ENCODE data around the gene COL23A1. TPM values are rescaled to one million over a fixed set of nuclear protein-coding genes. Genes with fewer than 3 reads are reported as not detected.

The COL23A1 gene
- total and polyA plus RNA-seq, 2 donors (not counting 1 experiment from before 2014, with no cell fraction given), result not detected

GRCh38 chr5:178421128-178421527, 169.1 kb downstream of the COL23A1 start:
- Histone ChIP-seq H3K9ac (ENCODE audit: insufficient read depth, low read length) (no peak overlapping the region), H3K79me2 (ENCODE audit: control insufficient read depth, insufficient read depth, low read length) (no peaks in the 10 kb centered on the region), H3K9me3 (ENCODE audit: control insufficient read depth, insufficient read depth, low read depth, low read length) (no peaks in the 10 kb centered on the region), H4K20me1 (ENCODE audit: control insufficient read depth, extremely low read depth, insufficient read depth, low read length) (no peaks in the 10 kb centered on the region), H3K27me3 (ENCODE audit: control insufficient read depth, insufficient read depth, low read length) (no peaks in the 10 kb centered on the region), H3K27ac (ENCODE audit: insufficient read depth, low read length) (no peak overlapping the region), H3K36me3 (ENCODE audit: control insufficient read depth, insufficient read depth, low read length) (no peaks in the 10 kb centered on the region), H3K4me1 (ENCODE audit: control insufficient read depth, extremely low read depth, insufficient read depth, low read length) (no peaks in the 10 kb centered on the region), H3K4me3 (replicated peaks in 1 of 4; ENCODE audit: control extremely low read depth in 1 of 4, insufficient read depth in 1 of 4, low read depth in 3 of 4, low read length in 4 of 4) (no peak overlapping the region), H2AFZ (ENCODE audit: low read length) (no peak overlapping the region), H3K4me2 (ENCODE audit: extremely low read depth, insufficient read depth, low read length) (no peak overlapping the region)
- DNase-seq (ENCODE audit: low read depth in 2 of 2), result no peak
- TF ChIP-seq, protein P1, sequence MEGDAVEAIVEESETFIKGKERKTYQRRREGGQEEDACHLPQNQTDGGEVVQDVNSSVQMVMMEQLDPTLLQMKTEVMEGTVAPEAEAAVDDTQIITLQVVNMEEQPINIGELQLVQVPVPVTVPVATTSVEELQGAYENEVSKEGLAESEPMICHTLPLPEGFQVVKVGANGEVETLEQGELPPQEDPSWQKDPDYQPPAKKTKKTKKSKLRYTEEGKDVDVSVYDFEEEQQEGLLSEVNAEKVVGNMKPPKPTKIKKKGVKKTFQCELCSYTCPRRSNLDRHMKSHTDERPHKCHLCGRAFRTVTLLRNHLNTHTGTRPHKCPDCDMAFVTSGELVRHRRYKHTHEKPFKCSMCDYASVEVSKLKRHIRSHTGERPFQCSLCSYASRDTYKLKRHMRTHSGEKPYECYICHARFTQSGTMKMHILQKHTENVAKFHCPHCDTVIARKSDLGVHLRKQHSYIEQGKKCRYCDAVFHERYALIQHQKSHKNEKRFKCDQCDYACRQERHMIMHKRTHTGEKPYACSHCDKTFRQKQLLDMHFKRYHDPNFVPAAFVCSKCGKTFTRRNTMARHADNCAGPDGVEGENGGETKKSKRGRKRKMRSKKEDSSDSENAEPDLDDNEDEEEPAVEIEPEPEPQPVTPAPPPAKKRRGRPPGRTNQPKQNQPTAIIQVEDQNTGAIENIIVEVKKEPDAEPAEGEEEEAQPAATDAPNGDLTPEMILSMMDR (conservative IDR thresholded peaks at IDR 0.05 in 1 of 2, IDR thresholded peaks at IDR 0.05 in 1 of 2; ENCODE audit: low read depth in 1 of 2, low read length in 2 of 2), result no peak
- TF ChIP-seq EZH2 (IDR thresholded peaks at IDR 0.05; ENCODE audit: low read length, missing control alignments), result no peak

- no peak overlapping the region for H3K9ac ChIP-seq (ENCODE audit: insufficient read depth, low read length)
- H2AFZ ChIP-seq (ENCODE audit: low read length), result no peak overlapping the region
- H3K27ac ChIP-seq (ENCODE audit: insufficient read depth, low read length), result no peak overlapping the region
- H3K36me3 ChIP-seq (ENCODE audit: control insufficient read depth, insufficient read depth, low read length), result no peaks in the 10 kb centered on the region
- no peak for DNase-seq (ENCODE audit: low read depth in 2 of 2)
- no peaks in the 10 kb centered on the region for H3K4me1 ChIP-seq (ENCODE audit: control insufficient read depth, extremely low read depth, insufficient read depth, low read length)
- H3K4me2 ChIP-seq (ENCODE audit: extremely low read depth, insufficient read depth, low read length), result no peak overlapping the region
- no peak overlapping the region for H3K4me3 ChIP-seq (replicated peaks in 1 of 4; ENCODE audit: control extremely low read depth in 1 of 4, insufficient read depth in 1 of 4, low read depth in 3 of 4, low read length in 4 of 4)
- H3K9me3 ChIP-seq (ENCODE audit: control insufficient read depth, insufficient read depth, low read depth, low read length), result no peaks in the 10 kb centered on the region
- no peaks in the 10 kb centered on the region for H3K79me2 ChIP-seq (ENCODE audit: control insufficient read depth, insufficient read depth, low read length)
- TF ChIP-seq EZH2 (IDR thresholded peaks at IDR 0.05; ENCODE audit: low read length, missing control alignments), result no peak
- TF ChIP-seq, protein P1 (conservative IDR thresholded peaks at IDR 0.05 in 1 of 2, IDR thresholded peaks at IDR 0.05 in 1 of 2; ENCODE audit: low read depth in 1 of 2, low read length in 2 of 2), result no peak
- no peaks in the 10 kb centered on the region for H4K20me1 ChIP-seq (ENCODE audit: control insufficient read depth, extremely low read depth, insufficient read depth, low read length)
- no peaks in the 10 kb centered on the region for H3K27me3 ChIP-seq (ENCODE audit: control insufficient read depth, insufficient read depth, low read length)
These were observed 169.8 kb downstream of the COL23A1 start for GRCh38 chr5:178420354-178420781.

GRCh38 chr5:178419651-178420050, 170.5 kb downstream of the COL23A1 start:
- Histone ChIP-seq H3K4me2 (ENCODE audit: extremely low read depth, insufficient read depth, low read length) (no peak overlapping the region), H3K9me3 (ENCODE audit: control insufficient read depth, insufficient read depth, low read depth, low read length) (no peaks in the 10 kb centered on the region), H3K36me3 (ENCODE audit: control insufficient read depth, insufficient read depth, low read length) (no peaks in the 10 kb centered on the region), H3K27me3 (ENCODE audit: control insufficient read depth, insufficient read depth, low read length) (no peaks in the 10 kb centered on the region), H3K4me3 (replicated peaks in 1 of 4; ENCODE audit: control extremely low read depth in 1 of 4, insufficient read depth in 1 of 4, low read depth in 3 of 4, low read length in 4 of 4) (no peak overlapping the region), H3K4me1 (ENCODE audit: control insufficient read depth, extremely low read depth, insufficient read depth, low read length) (no peaks in the 10 kb centered on the region), H2AFZ (ENCODE audit: low read length) (no peak overlapping the region), H4K20me1 (ENCODE audit: control insufficient read depth, extremely low read depth, insufficient read depth, low read length) (no peaks in the 10 kb centered on the region), H3K9ac (ENCODE audit: insufficient read depth, low read length) (no peak overlapping the region), H3K27ac (ENCODE audit: insufficient read depth, low read length) (no peak overlapping the region), H3K79me2 (ENCODE audit: control insufficient read depth, insufficient read depth, low read length) (no peaks in the 10 kb centered on the region)
- DNase-seq (ENCODE audit: low read depth in 2 of 2), result no peak
- TF ChIP-seq, protein P1 (conservative IDR thresholded peaks at IDR 0.05 in 1 of 2, IDR thresholded peaks at IDR 0.05 in 1 of 2; ENCODE audit: low read depth in 1 of 2, low read length in 2 of 2), result no peak
- TF ChIP-seq EZH2 (IDR thresholded peaks at IDR 0.05; ENCODE audit: low read length, missing control alignments), result no peak

Measured in fibroblast of lung (primary cell).